Right lobe of liver (tissue), 4 donors: ENCODE data around the gene LYPD3.

Experiments used
- CTCF ChIP-seq, 4 donors: fragments of 200-600 bp in 3 of 4; fragments of 450-650 bp in 1 of 4; IDR thresholded peaks; one replicate each; pipeline versions ENCODE4 v1.5.1 to v1.8.0; 2016 to 2022; ENCODE audit warnings: antibody characterized with exemption in 4 of 4, mild to moderate bottlenecking in 2 of 4
- POLR2A ChIP-seq: fragments of 450-650 bp; IDR thresholded peaks from one replicate; pipeline ENCODE4 v1.6.1; 2017; ENCODE audit warnings: antibody characterized with exemption, mild to moderate bottlenecking
- donor health status: DM: no; HTN: no; CAD: no.
- donor health status: DM: no; HTN: no; CAD: no.
- donor health status: DM: no; HTN: yes; CAD: no.

GRCh38 chr19:43430142-43430710 lies 35.2 kb downstream of the LYPD3 start:
- TF ChIP-seq CTCF (IDR thresholded peaks at IDR 0.05) (no peak), POLR2A (no peak)
